Measurements from ENCODE around the gene GNB1. TPM values are rescaled to one million over a fixed set of nuclear protein-coding genes. Genes with fewer than 3 reads are reported as not detected.

GNB1 gene
- total RNA-seq, 1 donor from 2014 or later: 209 TPM

- peak; percentile 23 for DNase-seq (ENCODE audit: low read depth)
These were observed 108.3 kb downstream of the GNB1 start for GRCh38 chr1:1782399-1783221.

- DNase-seq (ENCODE audit: low read depth): no peak
These were observed 109.4 kb downstream of the GNB1 start for GRCh38 chr1:1781526-1781903.

- DNase-seq (ENCODE audit: low read depth): no peak
These were observed 110.0 kb downstream of the GNB1 start for GRCh38 chr1:1780598-1781525.

- DNase-seq (ENCODE audit: low read depth): peak; percentile 69
These were observed 110.9 kb downstream of the GNB1 start for GRCh38 chr1:1779691-1780597.

- no peak for DNase-seq (ENCODE audit: low read depth)
These were observed 111.6 kb downstream of the GNB1 start for GRCh38 chr1:1779320-1779675.

GRCh38 chr1:1778663-1779319 lies 112.1 kb downstream of the GNB1 start:
- DNase-seq (ENCODE audit: low read depth): no peak

GRCh38 chr1:1777950-1778662 lies 112.8 kb downstream of the GNB1 start, which contains the start of gene NADK:
NADK (minus strand) TSS chr1:1778470; CDS start chr1:1765406, 13,064 bp downstream.
- DNase-seq (ENCODE audit: low read depth): no peak

GRCh38 chr1:1777583-1777899 lies 113.3 kb downstream of the GNB1 start:
- peak; percentile 18 for DNase-seq (ENCODE audit: low read depth)

- DNase-seq (ENCODE audit: low read depth): no peak
These were observed 114.0 kb downstream of the GNB1 start for GRCh38 chr1:1776672-1777582.

GRCh38 chr1:1775327-1776226 lies 115.3 kb downstream of the GNB1 start:
- no peak for DNase-seq (ENCODE audit: low read depth)

- DNase-seq (ENCODE audit: low read depth): no peak
These were observed 117.0 kb downstream of the GNB1 start for GRCh38 chr1:1773874-1774273.

- no peak for DNase-seq (ENCODE audit: low read depth)
These were observed 119.8 kb downstream of the GNB1 start for GRCh38 chr1:1771096-1771495.

- no peak for DNase-seq (ENCODE audit: low read depth)
These were observed 120.8 kb downstream of the GNB1 start for GRCh38 chr1:1770102-1770501.

- no peak for DNase-seq (ENCODE audit: low read depth)
These were observed 122.5 kb downstream of the GNB1 start for GRCh38 chr1:1768249-1768992.

GRCh38 chr1:1764876-1765470 lies 125.9 kb downstream of the GNB1 start:
- no peak for DNase-seq (ENCODE audit: low read depth)

- no peak for DNase-seq (ENCODE audit: low read depth)
These were observed 126.9 kb downstream of the GNB1 start for GRCh38 chr1:1763657-1764621.

Data from renal cortical epithelial cell (primary cell).